Measurements from ENCODE around the gene DPP3.
"Not testable (repeated sequence)": the region's sequence is repeated elsewhere in the genome, so short reads cannot be mapped to it uniquely, and the experiment has no call there.

DNA sequence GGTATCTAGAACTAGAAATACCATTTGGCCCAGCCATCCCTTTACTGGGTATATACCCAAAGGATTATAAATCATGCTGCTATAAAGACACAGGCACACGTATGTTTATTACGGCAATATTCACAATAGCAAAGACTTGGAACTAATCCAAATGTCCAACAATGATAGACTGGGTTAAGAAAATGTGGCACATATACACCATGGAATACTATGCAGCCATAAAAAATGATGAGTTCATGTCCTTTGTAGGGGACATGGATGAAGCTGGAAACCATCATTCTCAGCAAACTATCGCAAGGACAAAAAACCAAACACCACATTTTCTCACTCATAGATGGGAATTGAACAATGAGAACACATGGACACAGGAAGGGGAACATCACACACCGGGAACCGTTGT is 16.1 kb upstream of the DPP3 start:
- not testable (repeated sequence) for TF ChIP-seq CTCF (conservative IDR thresholded peaks at IDR 0.05; ENCODE audit: low read depth, low read length); EZH2 (IDR thresholded peaks at IDR 0.05; ENCODE audit: borderline replicate concordance, low read depth, low read length, poor library complexity, severe bottlenecking)
